Fibroblast of skin of scalp (primary cell): ENCODE measurements around the gene LRRC57.

ENCODE experiments used
- DNase-seq: peaks from one replicate; pipeline ENCODE4 v3.0.0-alpha.2; 2013

Gene LRRC57

DNA sequence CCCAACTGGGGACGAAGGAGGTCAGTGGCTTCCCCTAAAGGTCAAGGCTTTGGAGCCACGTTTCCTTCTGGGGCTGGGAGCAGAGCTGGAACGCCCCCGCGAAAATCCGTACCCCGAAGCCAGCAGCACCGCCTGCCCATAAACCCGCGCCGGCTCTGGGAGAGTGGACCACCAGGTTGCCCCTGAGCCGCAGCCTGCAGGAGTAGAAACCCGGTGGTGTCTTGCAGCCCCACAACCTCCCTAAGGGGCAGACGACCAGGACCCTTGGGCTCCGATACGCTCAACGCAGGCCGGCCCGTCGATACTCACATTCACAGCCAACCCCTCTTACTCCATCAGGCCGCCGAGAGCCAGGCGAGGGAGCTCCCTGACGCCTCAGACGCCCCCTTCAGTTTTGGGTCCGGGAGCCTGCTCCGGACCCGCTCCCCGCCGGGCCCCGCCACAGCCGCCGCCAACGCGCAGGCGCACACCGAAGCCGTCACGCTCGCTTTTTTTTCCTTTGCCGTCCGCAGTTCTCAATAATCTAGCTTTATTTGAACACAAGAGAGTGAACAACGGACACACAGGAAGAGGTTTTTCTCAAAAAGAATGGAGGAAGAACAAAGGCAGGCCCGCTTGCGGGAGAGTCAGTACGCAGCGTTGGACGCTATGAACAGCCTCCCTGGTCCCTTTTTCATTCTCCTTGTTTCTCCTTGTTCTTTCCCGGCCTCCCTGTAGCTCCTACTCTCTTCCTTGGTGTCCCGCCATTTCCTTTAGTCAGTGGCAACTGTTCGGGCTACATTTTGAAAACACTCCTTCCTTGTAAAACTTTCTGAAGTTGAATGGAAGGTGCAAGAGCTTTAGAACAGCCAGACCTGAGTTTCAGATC is 57.7 kb downstream of the LRRC57 start, which contains the start of gene ZNF106:
Gene ZNF106 (minus strand): TSS at position 471 of the 868 bp plus-strand sequence. CDS start 18,852 bp downstream, outside the sequence.
- peak; percentile 93 for DNase-seq

DNA sequence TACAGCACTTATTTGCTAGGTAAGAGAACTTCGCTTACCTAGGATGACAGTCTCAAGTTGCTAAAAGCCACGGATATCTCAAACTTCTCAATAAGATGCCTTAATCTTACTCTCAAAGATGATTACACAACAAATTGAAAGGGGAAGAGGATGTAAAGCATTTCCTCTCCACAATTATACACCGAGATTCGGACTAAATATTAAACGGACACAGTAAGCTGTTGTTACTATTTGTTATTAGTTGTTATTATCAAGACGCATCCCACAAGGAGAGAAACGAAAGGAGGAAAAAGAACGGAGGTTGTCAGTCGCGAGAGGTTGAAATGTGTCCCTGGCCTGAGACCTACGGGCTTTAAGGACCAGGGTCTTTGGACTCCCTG is 58.3 kb downstream of the LRRC57 start:
- DNase-seq, result no peak
